Activated T-cell treated with anti-CD3 and anti-CD28 coated beads for 4 hours (primary cell): ENCODE data around the gene PRKRIP1.
"Not testable (repeated sequence)": the region's sequence is repeated elsewhere in the genome, so short reads cannot be mapped to it uniquely, and the experiment has no call there.

Source experiments
- DNase-seq: peaks from one replicate; pipeline ENCODE4 v3.0.0-alpha.2; 2020

The PRKRIP1 gene

DNA sequence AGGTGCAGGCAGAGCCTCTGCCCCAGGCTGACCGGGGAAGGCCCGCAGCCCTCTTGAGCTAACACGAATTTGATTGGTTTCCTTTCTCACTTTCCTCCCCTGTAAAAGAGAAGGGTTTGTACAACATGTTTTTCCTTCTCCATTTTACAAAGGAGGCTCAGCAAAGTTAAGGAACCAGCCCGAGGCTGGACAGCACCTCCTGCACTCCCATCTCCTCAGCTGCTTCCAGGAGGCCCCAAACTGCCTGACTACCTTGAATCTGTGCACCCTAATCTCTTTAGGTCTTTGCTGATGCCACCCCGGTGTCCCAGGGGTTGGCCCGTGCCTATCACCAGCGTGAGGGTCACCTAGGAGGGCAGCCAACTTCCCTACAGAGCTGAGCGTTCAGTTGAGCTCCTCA lies 64.3 kb downstream of the PRKRIP1 start:
- no peak for DNase-seq

DNA sequence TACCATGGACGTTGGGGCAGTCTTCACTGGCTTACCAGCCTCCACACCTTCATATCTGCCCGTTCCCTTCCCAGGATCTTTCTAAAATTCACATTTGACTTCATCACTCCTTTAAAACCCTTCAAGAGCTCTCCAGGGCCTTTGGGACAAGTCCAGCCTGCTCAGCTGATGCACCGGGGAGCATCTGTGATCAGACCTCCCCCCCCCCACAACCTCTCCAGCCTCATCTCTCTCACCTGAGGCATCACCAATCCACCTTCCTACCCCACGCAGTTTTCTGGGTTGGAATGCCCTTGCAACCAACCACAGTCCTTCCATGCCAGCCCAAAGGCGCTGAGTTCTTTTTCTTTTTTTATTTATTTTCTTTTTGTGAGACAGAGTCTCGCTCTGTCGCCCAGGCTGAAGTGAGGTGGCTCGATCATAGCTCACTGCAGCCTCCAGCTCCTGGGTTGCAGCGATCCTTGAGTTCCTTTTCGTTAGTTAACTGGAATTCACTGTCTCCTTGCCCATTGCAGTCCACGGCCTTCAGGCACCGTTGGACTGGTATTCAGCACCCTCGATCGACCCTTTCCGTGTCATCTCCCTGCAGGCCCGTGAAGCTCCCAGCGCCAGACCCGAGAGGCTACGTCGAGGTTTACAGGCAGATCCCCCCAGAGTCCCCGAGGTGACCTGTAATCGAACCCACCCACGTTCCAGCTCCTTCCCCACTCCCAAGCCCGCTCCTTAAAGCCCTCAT lies 67.8 kb downstream of the PRKRIP1 start:
- no peak for DNase-seq

GRCh38 chr7:102464577-102465280 lies 68.6 kb downstream of the PRKRIP1 start, which contains the start of the genes ALKBH4 and LRWD1:
TSS of gene ALKBH4 (minus strand) at chr7:102464863. CDS start at chr7:102464836, 27 bp downstream.
TSS of gene LRWD1 (plus strand) at chr7:102464984. CDS start at chr7:102465081, 97 bp downstream.
- DNase-seq = peak; percentile 92

- no peak for DNase-seq
Measured at GRCh38 chr7:102466097-102466496, 69.9 kb downstream of the PRKRIP1 start.

- DNase-seq = no peak
Measured at GRCh38 chr7:102467581-102468477, 71.7 kb downstream of the PRKRIP1 start.

DNA sequence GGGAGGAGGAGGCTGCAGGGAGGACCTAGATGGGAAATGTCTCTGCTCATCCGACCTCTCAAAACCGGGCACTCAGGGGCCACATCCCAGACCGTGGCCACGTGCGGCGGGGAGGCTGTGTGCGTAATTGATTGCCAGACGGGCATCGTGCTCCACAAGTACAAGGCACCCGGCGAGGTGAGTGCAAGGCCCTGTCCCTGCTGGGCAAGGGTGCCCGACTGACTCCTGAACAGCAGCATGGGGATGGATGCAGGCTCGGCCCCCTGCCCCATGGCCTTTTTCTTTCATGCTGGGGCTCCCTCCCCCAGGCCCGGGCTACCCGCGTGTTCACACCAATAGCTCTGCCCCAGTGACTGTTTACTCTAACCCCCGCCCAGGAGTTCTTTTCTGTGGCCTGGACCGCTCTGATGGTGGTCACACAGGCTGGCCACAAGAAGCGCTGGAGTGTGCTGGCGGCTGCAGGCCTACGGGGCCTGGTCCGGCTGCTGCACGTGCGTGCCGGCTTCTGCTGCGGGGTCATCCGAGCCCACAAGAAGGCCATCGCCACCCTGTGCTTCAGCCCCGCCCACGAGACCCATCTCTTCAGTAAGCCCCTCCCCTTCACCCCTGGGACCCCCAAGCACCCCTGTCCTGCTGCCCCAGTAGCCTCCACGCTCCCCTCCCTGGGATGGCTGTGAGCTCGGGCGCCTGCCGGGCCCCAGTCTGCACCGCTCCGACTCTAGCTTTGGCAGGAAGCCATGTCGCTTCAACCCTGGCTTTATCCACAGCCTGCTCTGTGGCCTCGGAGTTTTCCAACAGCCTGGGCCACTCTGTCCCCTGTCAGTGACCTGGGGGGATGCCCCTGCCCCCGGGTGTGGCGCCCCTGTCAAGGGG lies 72.6 kb downstream of the PRKRIP1 start:
- DNase-seq = no peak

- no peak for DNase-seq
Measured at GRCh38 chr7:102469351-102469971, 73.3 kb downstream of the PRKRIP1 start.

DNA sequence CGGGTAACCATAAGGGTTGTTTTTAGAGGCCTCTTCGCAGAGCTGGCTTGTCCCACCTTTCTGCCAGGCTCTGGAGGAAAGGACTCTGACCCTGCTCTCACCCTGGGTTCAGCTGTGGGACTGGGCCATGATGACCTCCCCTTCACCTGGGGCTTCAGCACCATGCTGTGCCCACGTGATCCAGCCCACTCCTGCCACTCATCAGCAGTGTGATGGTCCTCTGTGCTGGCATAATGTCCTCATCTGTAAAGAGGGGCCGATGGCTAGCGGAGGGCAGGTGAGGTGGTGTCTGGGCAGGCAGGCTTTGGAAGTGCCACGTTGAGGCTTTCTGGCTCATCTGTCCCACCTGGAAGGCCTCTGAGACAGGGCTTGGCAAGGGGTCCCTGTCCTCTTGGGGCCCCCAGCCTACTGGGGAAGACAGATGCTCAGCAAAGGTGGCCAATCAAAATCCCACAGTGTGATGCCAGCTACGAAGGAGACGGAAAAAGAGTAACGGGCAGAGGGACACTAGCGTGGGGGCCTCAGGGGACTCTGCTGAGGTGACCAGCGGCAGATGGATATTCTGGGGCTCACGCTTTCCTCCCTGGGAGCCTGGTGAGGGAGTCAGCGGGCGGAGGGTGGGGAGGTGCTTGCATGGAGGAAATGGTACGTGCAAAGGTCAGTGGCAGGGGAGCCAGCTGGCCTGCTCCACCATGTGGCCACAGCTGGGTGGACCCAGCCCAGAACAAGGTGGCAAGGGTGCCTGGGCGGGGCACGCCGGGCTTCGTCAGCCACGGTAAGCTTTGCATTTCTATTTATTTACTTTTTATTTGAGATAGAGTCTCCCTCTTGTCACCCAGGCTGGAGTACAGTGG lies 74.0 kb downstream of the PRKRIP1 start:
- no peak for DNase-seq

DNA sequence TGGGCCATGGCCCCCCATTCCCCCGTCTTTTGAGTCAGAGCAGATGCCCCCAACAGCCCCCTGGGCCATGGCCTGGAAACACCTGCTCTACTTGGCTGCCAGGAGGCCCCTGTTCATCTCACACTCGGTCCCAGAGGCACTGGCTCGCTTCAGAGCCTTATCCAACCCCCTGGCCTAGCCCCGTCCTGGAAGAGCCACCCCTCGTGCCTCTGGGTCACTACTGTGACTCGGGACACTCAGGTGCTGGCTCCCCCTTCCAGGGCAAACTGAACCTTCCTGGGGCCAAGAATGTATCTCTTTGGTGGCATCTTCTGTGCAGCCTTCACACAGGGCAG lies 75.6 kb downstream of the PRKRIP1 start:
- DNase-seq = no peak

DNA sequence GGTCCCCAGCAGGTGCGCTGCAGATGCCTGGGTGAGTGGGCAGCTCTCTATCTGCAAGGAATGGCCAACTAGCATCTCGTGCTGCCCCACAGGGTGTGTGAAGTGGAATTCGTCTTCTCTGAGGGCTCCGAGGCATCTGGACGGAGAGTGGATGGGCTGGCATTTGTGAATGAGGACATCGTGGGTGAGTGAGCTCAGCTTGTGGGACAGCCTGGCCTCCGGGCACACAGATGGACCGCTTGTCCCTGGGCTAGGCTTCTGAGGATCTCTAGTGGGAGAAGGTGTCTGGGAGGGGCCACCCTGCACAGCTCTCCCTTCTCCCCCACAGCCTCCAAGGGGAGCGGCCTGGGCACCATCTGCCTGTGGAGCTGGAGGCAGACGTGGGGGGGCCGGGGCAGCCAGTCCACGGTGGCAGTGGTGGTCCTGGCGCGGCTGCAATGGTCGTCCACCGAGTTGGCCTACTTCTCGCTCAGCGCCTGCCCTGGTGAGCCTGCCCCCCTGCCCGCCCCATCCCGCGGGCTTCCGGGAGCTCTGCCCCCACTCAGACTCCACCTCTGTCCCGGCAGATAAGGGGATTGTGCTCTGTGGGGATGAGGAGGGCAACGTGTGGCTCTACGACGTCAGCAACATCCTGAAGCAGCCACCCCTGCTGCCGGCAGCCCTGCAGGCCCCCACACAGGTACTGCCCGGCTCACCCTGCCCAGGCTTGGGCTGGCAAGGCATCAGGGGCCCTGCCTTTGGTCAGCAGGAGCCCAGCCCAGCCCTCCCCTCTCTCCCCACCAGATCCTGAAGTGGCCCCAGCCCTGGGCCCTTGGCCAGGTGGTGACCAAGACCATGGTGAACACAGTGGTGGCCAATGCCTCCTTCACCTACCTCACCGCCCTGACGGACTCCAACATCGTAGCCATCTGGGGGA lies 76.2 kb downstream of the PRKRIP1 start:
- DNase-seq = no peak

DNA sequence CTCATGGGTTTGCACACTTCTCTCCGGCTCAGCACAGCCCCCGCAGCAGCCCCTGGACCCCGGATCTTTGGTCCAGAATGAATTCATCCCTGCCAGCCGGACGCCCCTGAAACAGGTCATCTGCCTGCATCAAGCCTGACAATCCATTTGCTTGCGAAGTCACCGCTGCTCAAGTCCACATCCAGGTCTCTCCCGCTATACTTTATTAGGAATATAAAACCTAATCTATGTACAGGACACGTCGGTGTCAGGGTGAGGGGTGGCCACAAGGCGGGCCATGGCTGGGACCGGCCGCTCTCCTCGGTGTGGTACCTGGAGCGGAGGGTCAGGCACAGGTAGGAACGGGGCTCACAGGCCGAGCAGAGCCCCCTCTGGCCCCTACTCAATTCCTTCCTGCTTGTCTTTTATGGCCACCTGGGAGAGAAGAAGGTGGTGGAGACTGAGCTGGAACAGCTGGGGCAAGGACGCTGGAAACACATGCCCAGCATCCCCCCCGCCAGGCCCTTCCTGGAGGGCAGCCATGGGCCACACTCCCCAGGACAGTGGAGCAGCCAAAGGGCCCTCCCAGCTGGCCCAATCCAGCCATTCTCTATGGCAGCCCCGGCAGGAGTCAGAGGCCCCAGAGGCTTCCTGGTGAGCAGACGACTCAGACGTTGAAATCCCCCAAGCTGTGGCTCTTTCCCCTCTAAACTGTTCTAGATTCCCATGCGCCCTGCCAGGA lies 77.3 kb downstream of the PRKRIP1 start:
- no peak for DNase-seq

GRCh38 chr7:102474116-102474515 lies 78.0 kb downstream of the PRKRIP1 start:
- DNase-seq = not testable (repeated sequence)

GRCh38 chr7:102474736-102475435 lies 78.7 kb downstream of the PRKRIP1 start:
- DNase-seq = not testable (repeated sequence)
